NCI-H2171 treated with DMSO at 0.1 percent for 48 hours (cell line): Measurements from ENCODE around the gene GCLM.

Experiments
- DNase-seq: peaks from one replicate; lab custom pipeline; 2025; lab: John Stamatoyannopoulos, UW

Gene GCLM

GRCh38 chr1:93846206-93846991 is 62.8 kb downstream of the GCLM start:
- peak; percentile 59 for DNase-seq

DNA sequence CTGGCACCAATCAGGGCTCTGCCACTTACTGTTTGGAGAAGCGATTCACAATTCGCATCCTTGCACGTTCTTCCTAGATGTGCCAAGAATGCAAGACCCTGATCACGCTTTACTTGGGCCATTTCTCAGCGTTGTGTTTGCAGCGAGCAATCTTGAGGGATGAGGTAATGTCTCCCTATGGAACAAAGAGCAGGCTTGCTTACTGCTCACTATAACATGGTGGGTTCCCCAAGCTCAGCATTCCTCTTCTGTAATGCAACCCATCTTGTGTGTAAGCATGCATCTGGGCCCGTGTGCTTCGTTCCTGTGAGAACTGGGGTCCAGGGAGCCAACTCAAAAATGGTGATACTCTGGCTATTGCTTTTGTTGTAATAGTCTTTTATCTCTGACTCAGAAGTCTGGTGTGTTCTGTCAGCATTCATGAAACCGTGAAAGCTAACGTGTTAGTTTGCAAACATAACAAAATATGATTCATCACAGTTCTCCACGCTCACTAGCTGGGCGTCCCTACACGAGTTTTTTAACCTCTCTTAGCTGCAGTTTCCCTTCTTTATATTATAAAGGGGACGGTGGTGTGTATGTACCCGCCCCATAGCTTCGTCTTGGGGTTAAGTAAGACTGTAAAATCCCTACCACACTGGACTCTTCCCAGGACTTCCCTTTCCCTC is 63.6 kb downstream of the GCLM start:
- DNase-seq = no peak

GRCh38 chr1:93844262-93845045 is 64.8 kb downstream of the GCLM start:
- DNase-seq = peak; percentile 64

DNA sequence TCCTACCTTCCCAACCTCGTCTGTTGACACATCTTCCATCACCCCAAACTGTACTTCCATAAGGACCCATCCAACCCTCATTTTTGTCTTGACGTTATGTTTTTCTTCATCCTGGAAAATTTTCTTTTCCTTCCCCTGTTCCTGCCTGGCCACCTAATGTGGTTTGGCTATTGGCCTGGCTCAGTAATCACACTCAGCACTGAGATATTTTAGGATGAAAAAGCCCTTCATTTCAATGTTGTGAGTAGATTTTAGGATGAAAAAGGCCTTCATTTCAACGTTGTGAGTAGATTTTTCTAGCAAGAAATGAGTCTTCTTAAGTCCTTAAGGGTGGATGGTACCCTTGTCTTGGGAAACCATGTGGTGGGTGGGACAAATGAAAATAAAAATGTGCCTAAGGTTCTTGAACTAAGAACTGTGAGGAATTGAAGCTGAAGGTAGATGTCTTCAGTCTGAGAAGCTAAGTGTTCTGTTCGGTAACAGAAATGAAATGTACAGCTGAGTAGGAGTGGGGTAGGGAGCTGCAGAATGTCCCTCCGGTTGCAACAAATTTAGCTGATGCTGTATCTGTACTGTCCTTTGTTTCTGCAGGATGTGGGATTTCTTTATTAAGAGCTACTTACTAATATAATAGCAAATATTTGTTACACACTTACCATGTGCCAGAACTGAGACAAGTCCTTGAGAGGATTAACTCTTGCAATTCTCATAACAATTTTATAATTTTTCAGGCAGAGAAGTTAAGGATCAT is 66.3 kb downstream of the GCLM start:
- no peak for DNase-seq

DNA sequence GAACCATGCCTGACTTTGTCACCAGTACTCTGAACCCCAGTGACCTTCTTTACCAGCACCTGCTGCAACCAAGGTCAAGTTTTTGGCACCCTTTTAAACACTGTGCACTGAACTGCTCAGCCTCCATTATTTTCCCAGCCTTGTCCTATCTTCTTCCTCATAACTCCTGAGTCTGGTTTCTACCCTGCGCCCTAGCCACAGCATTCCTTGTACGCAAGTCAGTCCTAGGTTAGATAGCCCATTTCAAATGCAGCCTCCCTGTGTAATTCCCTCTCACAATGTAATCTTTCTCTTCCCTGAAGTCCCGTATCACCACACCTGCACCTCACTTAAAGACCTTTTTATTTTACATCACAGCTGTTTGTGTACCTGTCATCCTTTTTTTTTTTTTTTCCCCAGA is 67.5 kb downstream of the GCLM start:
- no peak for DNase-seq

- no peak for DNase-seq
These were observed 68.2 kb downstream of the GCLM start for GRCh38 chr1:93840956-93841482.

- DNase-seq = no peak
These were observed 69.5 kb downstream of the GCLM start for GRCh38 chr1:93839753-93840152.

GRCh38 chr1:93839307-93839706 is 69.9 kb downstream of the GCLM start:
- DNase-seq = no peak

DNA sequence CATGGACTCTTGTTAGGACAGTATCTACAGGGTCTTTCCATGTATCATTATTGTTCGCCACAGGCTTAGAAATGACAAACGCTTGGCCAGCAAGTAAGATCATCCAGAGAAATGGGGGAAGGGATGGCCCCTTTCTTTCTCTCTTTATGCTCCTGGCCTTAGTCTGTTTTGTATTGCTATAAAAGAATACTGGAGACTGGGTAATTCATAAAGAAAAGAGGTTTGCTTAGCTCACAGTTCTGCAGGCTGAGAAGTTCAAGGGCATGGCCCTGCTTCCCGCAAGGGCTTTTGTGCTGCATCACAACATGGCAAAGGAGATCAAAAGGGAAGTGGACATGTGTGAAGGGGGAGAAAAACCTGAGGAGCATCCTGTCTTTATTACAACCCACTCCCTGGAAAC is 71.3 kb downstream of the GCLM start:
- DNase-seq = no peak
